Effector memory CD4-positive, alpha-beta T cell (primary cell): Measurements from ENCODE around the gene ULBP2.
"Not testable (repeated sequence)": the region's sequence is repeated elsewhere in the genome, so short reads cannot be mapped to it uniquely, and the experiment has no call there.

Source experiments
- DNase-seq, 3 donors: peaks; one replicate each; pipeline ENCODE4 v3.0.0-alpha.2; 2020
- H3K27ac ChIP-seq: 2 replicates; pipeline ENCODE4 v1.7.0; 2013; ENCODE audit warnings: mild to moderate bottlenecking, low read length, moderate library complexity; ENCODE audit not compliant: insufficient read depth, poor library complexity, severe bottlenecking
- H3K27me3 ChIP-seq: replicated peaks from 2 replicates; pipeline ENCODE4 v1.7.0; 2013; ENCODE audit warnings: mild to moderate bottlenecking, low read length; ENCODE audit not compliant: insufficient read depth, control insufficient read depth, poor library complexity, severe bottlenecking
- H3K36me3 ChIP-seq: 2 replicates; pipeline ENCODE4 v1.7.0; 2013; ENCODE audit warnings: mild to moderate bottlenecking, low read length, moderate library complexity; ENCODE audit not compliant: control insufficient read depth, insufficient read depth
- H3K4me1 ChIP-seq: 2 replicates; pipeline ENCODE4 v1.7.0; 2013; ENCODE audit warnings: low read length, mild to moderate bottlenecking; ENCODE audit not compliant: control insufficient read depth, insufficient read depth, poor library complexity, severe bottlenecking
- H3K4me3 ChIP-seq: 2 replicates; pipeline ENCODE4 v1.7.0; 2013; ENCODE audit warnings: low read length, low read depth, mild to moderate bottlenecking; ENCODE audit not compliant: insufficient read depth, poor library complexity, severe bottlenecking
- H3K9me3 ChIP-seq: 2 replicates; pipeline ENCODE4 v1.7.0; 2013; ENCODE audit warnings: mild to moderate bottlenecking, low read length, moderate library complexity; ENCODE audit not compliant: control insufficient read depth

Gene ULBP2

DNA sequence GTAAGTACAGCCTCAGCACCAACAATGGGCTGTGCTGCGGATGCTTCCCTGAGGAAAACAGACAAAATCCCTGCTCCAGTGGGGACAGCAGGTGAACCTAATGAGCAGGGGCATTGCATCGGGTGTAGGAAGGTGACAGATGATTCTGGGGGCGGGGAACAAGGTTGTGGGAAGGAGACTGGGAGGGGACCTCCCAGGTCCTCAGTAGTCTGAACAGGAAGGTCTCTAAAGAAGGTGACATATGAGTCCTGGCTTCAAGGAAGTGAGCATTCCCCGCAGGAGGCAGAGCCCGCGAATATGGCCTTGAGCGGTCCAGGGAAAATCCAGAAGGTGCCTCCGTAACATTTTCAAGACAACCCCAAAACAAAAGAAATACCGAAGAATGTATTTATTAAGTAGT lies 41.3 kb downstream of the ULBP2 start:
- Histone ChIP-seq H3K27me3 (peaks cover 28% of the 10 kb centered on the region), H3K4me1 (no peaks in the 10 kb centered on the region), H3K36me3 (no peaks in the 10 kb centered on the region), H3K9me3 (no peaks in the 10 kb centered on the region), H3K27ac (no peak overlapping the region), H3K4me3 (no peak overlapping the region)
- no peak for DNase-seq

DNA sequence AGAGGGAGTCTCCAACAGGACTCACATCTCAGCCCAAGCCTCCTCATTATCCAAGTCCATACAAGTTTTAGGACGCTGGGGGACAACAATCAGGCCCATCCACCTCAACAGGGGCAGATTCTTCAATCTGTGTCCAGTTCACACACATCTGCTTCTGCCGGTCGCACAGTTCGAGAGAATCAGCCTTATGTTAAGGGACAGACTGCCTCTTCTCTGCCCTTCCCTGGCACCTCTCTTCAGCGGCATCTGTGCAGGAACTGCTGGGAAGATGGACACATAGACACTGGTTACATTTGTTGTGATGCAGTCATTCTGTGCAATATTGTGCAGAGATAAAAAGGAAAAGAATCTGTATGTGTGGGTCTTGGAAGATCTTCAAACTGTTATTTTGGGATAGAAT lies 43.0 kb downstream of the ULBP2 start:
- no peak overlapping the region for H3K27ac ChIP-seq
- no peaks in the 10 kb centered on the region for H3K36me3 ChIP-seq
- DNase-seq = no peak
- H3K4me3 ChIP-seq = no peak overlapping the region
- H3K27me3 ChIP-seq = peaks cover 44% of the 10 kb centered on the region
- H3K4me1 ChIP-seq = no peaks in the 10 kb centered on the region
- H3K9me3 ChIP-seq = peaks cover 4% of the 10 kb centered on the region

DNA sequence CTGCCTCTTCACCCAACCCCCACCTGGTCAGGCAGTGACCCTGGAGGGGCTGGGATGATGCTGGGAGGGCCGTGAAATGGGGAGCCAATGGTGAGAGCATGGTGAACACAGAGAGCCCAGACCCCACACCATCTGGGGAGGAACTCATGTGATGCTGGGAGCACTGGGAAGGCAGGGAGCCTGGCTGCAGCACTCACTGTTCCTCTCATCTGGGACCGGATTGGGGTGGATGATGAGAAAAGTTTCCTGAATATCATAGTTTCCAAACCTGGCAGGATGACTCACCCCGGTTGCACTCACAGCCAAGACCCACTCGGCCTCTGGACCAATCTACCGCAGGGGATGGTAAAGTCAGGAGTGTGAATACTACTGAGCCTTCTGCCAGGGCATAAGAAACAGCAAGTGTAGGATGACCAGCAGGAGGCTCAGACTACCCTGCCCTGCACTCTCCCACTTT lies 43.7 kb downstream of the ULBP2 start:
- H3K27me3 ChIP-seq = peaks cover 48% of the 10 kb centered on the region
- peaks cover 4% of the 10 kb centered on the region for H3K9me3 ChIP-seq
- no peak overlapping the region for H3K27ac ChIP-seq
- no peak for DNase-seq
- H3K36me3 ChIP-seq = no peaks in the 10 kb centered on the region
- H3K4me1 ChIP-seq = peaks cover 7% of the 10 kb centered on the region
- H3K4me3 ChIP-seq = no peak overlapping the region

DNA sequence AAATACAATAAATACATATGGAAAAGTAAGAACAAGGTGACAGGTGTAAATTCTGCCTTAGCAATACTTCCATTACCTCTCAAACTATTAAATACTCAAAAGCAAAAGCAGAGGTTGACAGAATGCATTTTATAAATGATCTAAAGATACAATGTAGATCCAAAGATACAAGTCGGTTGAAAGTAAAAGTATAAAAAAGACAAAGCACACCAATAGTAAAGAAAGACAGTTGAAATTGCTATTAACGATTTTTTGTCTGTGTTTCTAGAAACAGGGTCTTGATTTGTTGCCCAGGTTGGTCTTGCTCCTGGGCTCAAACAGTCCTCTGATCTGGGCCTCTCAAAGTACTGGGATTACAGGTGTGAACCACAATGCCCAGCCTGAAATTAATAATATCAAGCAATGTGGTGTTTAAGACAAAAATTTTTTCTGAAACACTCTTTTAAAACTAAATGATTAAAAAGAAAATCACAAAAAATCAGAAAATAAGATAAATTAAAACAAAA lies 45.8 kb downstream of the ULBP2 start:
- Histone ChIP-seq H3K36me3 (no peaks in the 10 kb centered on the region), H3K27me3 (peaks cover 66% of the 10 kb centered on the region), H3K4me1 (peaks cover 22% of the 10 kb centered on the region), H3K4me3 (no peak overlapping the region), H3K9me3 (peaks cover 4% of the 10 kb centered on the region), H3K27ac (no peak overlapping the region)
- no peak for DNase-seq

DNA sequence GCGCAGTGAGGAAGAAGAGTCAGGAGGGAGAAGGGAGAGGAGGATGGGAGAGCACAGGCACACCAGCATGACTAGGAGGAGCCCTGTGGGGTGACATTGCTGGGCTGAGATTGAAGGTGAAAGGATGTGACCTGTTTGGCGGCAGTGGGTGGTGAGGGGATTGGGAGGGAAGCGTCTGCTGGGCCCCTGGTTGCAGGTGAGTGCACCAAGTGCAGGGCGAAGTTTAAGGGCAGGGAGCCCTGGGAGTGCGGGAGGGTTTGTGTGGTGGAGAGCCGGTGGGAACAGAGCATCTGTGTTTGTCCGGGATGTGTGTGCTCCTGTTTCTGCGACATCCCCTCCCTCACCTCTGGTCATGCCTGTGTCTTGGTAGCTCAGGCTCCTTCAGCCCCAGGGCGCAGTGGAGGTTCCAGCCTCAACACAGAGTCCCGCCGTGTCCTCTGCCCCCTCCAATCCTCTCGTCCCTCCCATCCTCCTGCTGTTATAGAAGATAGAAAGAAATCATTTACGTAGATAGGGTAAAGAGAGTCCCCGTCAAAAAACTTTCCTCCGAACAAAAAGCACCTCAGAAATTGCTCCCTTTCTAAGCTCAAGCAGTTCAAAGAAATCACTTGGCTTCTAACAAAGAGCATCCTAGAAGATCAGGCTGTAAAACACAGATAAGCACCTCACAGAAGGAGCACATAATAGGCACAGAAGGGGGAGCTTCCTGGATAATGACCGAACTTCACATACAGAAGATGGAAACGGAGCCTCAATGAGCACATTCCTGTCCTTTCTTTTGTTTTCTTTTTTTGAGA lies 46.9 kb downstream of the ULBP2 start:
- H3K36me3 ChIP-seq = no peaks in the 10 kb centered on the region
- H3K27ac ChIP-seq = no peak overlapping the region
- no peak for DNase-seq
- peaks cover 68% of the 10 kb centered on the region for H3K27me3 ChIP-seq
- H3K4me1 ChIP-seq = peaks cover 22% of the 10 kb centered on the region
- H3K9me3 ChIP-seq = peaks cover 4% of the 10 kb centered on the region
- H3K4me3 ChIP-seq = no peak overlapping the region

DNA sequence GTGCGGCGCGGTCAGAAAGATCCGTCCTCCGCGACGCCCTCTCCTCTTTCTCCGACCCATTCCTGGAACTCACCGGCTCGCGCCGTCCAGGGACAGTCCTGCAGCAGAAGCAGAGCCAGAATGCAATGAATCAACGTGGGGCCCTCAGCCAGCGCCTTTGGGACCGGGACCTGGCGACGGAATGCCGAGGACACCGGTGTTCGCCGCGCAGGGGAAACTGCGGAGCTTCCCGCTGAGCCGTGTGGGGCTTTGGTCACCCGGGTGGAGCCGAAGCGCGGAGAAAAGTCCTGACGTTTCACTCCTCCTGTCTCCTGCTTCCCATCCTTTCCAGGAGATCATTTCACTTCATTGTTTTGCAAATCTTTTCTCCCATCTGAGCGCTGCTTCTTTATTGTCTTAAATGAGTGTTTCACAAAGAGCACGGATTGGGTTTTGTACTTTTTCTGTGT lies 48.4 kb downstream of the ULBP2 start:
- Histone ChIP-seq H3K27ac (no peak overlapping the region), H3K4me1 (peaks cover 22% of the 10 kb centered on the region), H3K4me3 (peak overlapping the region; percentile 55), H3K9me3 (peaks cover 4% of the 10 kb centered on the region), H3K36me3 (no peaks in the 10 kb centered on the region), H3K27me3 (peaks cover 67% of the 10 kb centered on the region)
- DNase-seq = no peak

DNA sequence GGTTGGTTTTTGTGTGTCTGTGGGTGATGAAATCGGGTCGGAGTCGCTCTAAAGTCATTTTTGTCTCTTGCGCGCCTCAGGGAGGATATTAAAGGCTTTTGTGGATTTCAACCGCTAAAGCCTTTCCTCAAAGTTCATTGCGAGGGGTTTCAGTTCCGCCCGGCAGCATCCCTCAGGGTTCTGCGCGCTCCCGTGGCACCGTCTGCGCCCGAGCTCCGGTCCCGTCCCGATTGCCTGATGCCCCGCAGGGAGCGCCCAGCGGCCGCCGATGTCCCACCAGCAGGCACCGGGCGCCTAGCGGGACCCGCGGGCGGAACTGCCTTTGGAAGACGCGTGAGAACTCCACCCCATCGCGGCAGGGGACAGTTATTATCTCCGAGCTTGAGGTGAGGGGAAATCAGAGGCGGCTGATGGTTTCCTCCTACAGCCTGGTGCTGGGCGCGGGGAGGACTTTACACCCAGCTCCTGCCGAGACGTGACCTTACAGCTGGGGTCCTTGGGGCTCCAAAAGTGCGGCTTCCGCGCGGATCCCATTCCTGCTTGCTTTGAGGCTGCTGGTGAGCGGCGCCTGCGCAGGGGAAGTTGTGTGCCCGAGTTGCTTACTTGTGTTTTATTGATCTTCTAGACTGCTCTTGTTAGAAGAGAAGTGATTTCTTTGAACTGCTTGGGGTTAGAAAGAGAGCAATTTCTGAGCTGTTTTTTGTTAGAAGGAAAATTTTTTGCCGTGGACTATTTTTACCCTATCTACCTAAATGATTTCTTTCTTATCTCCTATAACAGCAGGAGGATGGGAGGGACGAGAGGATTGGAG lies 49.1 kb downstream of the ULBP2 start:
- Histone ChIP-seq H3K27ac (no peak overlapping the region), H3K4me3 (peak overlapping the region; percentile 55), H3K9me3 (peaks cover 4% of the 10 kb centered on the region), H3K27me3 (peaks cover 73% of the 10 kb centered on the region), H3K4me1 (peaks cover 22% of the 10 kb centered on the region), H3K36me3 (no peaks in the 10 kb centered on the region)
- peak in 1 of 3 donors; percentile 12 for DNase-seq

DNA sequence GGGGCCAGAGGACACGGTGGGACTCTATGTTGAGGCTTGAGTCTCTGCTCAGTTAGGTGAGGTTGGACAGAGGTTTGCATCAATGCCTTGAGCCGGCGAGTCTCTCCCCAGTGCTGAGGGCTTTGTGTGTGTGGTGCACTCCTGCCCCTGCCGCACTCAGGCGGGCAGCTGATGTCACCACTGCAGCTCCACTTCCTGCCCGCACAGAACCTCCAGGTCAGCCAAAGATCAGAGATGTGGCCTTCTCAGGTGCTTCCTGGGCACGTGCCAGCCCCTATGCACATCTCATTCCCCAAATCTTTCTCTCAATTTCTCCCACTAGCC lies 49.6 kb downstream of the ULBP2 start:
- not testable (repeated sequence) for H3K9me3 ChIP-seq, H3K36me3 ChIP-seq, DNase-seq, H3K4me3 ChIP-seq, H3K27ac ChIP-seq
- Histone ChIP-seq H3K4me1 (peaks cover 22% of the 10 kb centered on the region), H3K27me3 (peaks cover 69% of the 10 kb centered on the region)

DNA sequence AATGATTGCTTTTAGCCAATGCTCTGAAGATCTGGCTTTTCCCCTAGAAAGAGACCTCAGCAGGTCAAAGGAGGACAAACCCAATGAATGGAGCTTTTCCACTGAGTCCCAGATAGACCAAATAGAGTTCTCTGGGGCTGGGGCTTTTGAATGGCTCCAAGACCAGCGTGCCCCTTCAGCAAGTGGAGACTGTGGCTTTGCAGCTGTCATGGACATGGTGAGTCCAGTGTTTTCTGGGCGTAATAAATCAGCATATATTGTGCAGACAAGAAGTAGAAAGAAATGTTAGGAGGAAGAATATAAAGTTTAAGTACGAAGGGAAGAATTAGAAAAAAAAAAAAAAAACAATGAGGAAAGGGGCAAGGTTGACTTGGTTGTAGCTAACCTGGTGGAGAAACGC lies 50.0 kb downstream of the ULBP2 start:
- no peaks in the 10 kb centered on the region for H3K36me3 ChIP-seq
- no peak for DNase-seq
- H3K4me1 ChIP-seq = peaks cover 22% of the 10 kb centered on the region
- peaks cover 65% of the 10 kb centered on the region for H3K27me3 ChIP-seq
- no peak overlapping the region for H3K27ac ChIP-seq
- peaks cover 4% of the 10 kb centered on the region for H3K9me3 ChIP-seq
- H3K4me3 ChIP-seq = no peak overlapping the region

DNA sequence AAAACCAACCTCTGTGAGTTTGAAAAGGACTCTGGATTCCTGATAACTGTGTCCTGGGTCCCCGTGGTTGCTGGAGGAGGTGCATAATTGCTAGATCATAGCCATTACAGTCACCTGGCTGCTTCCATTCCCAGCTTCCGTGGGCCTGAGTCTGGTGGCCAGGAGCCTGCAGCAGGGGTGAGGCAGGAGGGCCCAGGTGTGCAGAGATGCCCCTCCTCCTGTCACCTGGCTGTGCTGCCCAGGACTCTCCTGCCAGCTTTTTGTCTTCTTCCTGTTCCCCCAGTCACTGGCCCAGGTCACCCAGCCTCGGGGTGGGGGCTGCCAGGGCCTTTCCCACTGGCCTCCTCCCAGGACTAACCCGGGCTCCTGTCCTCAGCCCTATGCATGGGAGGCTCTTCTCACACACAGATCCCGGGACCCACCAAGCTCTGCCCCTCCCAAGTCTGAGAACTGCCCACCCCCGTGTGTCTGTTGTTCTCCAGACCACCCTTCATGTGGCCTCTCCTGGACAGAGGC lies 53.5 kb downstream of the ULBP2 start:
- H3K27ac ChIP-seq = no peak overlapping the region
- H3K27me3 ChIP-seq = peaks cover 35% of the 10 kb centered on the region

More for the DNA sequence above, 53.5 kb downstream of the ULBP2 start:
- Histone ChIP-seq H3K4me1 (peaks cover 17% of the 10 kb centered on the region), H3K36me3 (no peaks in the 10 kb centered on the region), H3K4me3 (no peak overlapping the region), H3K9me3 (no peaks in the 10 kb centered on the region)
- no peak for DNase-seq
